PFSK-1 (cell line): ENCODE results near the gene YAF2.

Experiments
- FOXP2 ChIP-seq: optimal IDR thresholded peaks from 2 replicates; pipeline ENCODE3; 2011; ENCODE audit warnings: borderline replicate concordance, control low read depth, inconsistent platforms; ENCODE audit not compliant: insufficient read depth; ENCODE audit errors: extremely low read length, extremely low read depth
- POLR2AphosphoS5 ChIP-seq: IDR thresholded peaks from 2 replicates; pipeline ENCODE4 v1.6.1; 2012; ENCODE audit warnings: low read depth, mild to moderate bottlenecking, control low read depth, low read length, moderate library complexity
- REST ChIP-seq, 2 experiments: IDR thresholded peaks; 2 replicates each; pipeline versions ENCODE4 v1.6.1 to v1.8.0; 2011 to 2012; ENCODE audit warnings: low read depth in 2 of 2, low read length in 2 of 2, control low read depth in 1 of 2, inconsistent platforms in 1 of 2, mild to moderate bottlenecking in 1 of 2, moderate library complexity in 1 of 2; ENCODE audit not compliant: insufficient read depth in 1 of 2
- SIN3A ChIP-seq: IDR thresholded peaks from 2 replicates; pipeline ENCODE4 v1.6.1; 2012; ENCODE audit warnings: mild to moderate bottlenecking, low read length, moderate library complexity, borderline replicate concordance; ENCODE audit not compliant: insufficient read depth
- TAF1 ChIP-seq: IDR thresholded peaks from 2 replicates; pipeline ENCODE4 v1.6.1; 2012; ENCODE audit warnings: low read length, control low read depth, borderline replicate concordance; ENCODE audit not compliant: insufficient read depth

Gene YAF2

DNA sequence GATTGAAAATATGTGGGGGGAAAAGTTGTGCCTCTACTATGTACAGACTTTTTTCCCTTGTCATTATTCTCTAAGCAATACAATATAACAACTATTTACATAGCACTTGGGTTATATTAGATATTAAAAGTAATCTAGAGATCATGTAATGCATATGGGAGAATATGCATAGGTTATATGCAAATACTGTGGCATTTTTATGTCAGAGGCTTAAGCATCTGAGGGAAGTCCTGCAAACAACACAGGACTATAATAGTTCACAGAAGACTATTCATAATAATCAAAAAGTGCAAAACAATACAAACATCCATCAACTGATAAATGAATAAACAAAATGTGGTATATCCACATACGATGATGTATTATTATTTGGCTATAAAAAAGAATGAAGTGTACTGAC lies 33.7 kb downstream of the YAF2 start:
- no peak for TF ChIP-seq SIN3A
- no peak for TF ChIP-seq TAF1
- no peak for TF ChIP-seq POLR2AphosphoS5
- TF ChIP-seq REST (IDR thresholded peaks at IDR 0.05; ENCODE audit: insufficient read depth in 1 of 2, low read depth in 2 of 2, low read length in 2 of 2): no peak
- TF ChIP-seq FOXP2: no peak

GRCh38 chr12:42201063-42201462 lies 37.0 kb downstream of the YAF2 start:
- TF ChIP-seq POLR2AphosphoS5 (no peak), REST (IDR thresholded peaks at IDR 0.05; ENCODE audit: insufficient read depth in 1 of 2, low read depth in 2 of 2, low read length in 2 of 2) (no peak), TAF1 (no peak), SIN3A (no peak), FOXP2 (no peak)

- TF ChIP-seq REST (IDR thresholded peaks at IDR 0.05; ENCODE audit: insufficient read depth in 1 of 2, low read depth in 2 of 2, low read length in 2 of 2) (no peak), TAF1 (no peak), POLR2AphosphoS5 (no peak), FOXP2 (no peak), SIN3A (no peak)
Observed at GRCh38 chr12:42199007-42199406, 39.0 kb downstream of the YAF2 start.

DNA sequence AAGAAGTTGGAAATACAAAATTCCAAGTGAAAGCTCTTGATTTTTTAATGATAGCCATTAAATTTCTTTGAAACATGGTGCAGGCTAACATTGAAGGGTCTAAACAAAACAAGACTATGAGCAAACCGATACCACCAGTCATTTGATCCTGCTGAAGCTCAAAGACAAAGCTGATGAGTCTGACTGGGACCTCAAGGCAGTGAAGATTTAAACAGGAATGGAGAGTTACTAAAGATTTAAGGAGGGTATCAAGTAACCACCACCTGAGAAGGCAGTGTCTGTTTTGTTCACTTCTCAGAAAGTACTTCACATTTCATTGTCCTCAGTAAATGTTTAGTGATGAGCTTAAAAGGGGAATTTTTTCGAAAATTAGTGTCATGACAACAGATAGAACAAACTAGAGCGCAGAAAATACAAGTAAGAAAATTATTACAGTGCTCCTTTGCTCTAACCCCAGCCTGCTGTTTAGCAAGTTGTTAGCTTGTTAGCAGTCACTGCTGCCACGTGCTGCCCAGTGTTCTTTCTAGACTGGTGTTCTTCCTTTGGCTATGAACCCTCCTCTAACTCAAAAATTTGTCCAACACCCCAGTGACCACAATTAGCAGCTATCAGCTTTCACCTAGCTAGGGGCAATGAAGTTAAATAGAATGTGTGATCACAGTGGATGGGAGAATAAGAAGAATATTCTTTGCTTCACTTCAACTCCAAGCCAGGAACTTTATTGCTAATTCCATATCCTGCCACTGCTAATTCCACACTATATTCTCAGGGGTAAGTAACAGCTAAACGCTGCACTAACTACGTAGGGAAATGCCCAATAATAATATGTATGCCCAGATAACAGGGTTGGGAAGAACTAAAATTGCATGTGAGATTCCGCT lies 41.1 kb downstream of the YAF2 start:
- TF ChIP-seq SIN3A (no peak), TAF1 (no peak), POLR2AphosphoS5 (no peak), REST (IDR thresholded peaks at IDR 0.05; ENCODE audit: insufficient read depth in 1 of 2, low read depth in 2 of 2, low read length in 2 of 2) (no peak), FOXP2 (no peak)
